B cell (primary cell): Measurements from ENCODE around the gene TTC13. TPM values are rescaled to one million over a fixed set of nuclear protein-coding genes. Genes with fewer than 3 reads are reported as not detected.

Experiments used
- ATAC-seq: fragments of 200-7000 bp; cut with Tn5 transposase; one replicate; pipeline ENCODE4 v1.10.0; 2021; ENCODE audit warnings: low read depth, mild to moderate bottlenecking, moderate number of reproducible peaks, moderate library complexity
- CTCF ChIA-PET: fragments of 350-600 bp; sonication (Branson Sonifier 250); formaldehyde crosslinking; loops from one replicate; lab custom pipeline; 2021; ENCODE audit warnings: antibody characterized with exemption, inconsistent platforms; lab: Charles Lee
- POLR2A ChIA-PET: fragments of 350-600 bp; sonication (Branson Sonifier 250); formaldehyde crosslinking; loops from one replicate; lab custom pipeline; 2021; ENCODE audit warnings: antibody characterized with exemption; lab: Charles Lee
- DNase-seq: peaks from one replicate; pipeline ENCODE4 v3.0.0; 2013
- H2AFZ ChIP-seq: 2 replicates; pipeline ENCODE4 v1.6.1; 2012; ENCODE audit warnings: mild to moderate bottlenecking, low read depth, low read length; ENCODE audit not compliant: insufficient read depth, poor library complexity, severe bottlenecking
- H3K27ac ChIP-seq, 2 donors: 1 replicate in 1 of 2; 2 replicates in 1 of 2; pipeline ENCODE4 v1.5.1; 2012 to 2013; ENCODE audit warnings: low read length in 2 of 2, mild to moderate bottlenecking in 2 of 2, moderate library complexity in 1 of 2
- H3K27me3 ChIP-seq, 4 experiments: fragments of 200-600 bp in 1 of 4; sonication (generic) in 1 of 4; replicated peaks in 1 of 4; 1 replicate in 2 of 4; 2 replicates in 2 of 4; pipeline versions ENCODE4 v1.6.1 to v1.7.0; 2013 to 2016; ENCODE audit warnings: low read length in 3 of 4, mild to moderate bottlenecking in 2 of 4, mixed read lengths in 1 of 4, moderate library complexity in 1 of 4; ENCODE audit not compliant: insufficient read depth in 4 of 4, control insufficient read depth in 3 of 4; ENCODE audit errors: control extremely low read depth in 1 of 4
- H3K36me3 ChIP-seq, 2 experiments: replicated peaks in 1 of 2; 1 replicate in 1 of 2; 2 replicates in 1 of 2; pipeline versions ENCODE4 v1.6.1 to v1.7.1; 2013; ENCODE audit warnings: low read length in 1 of 2; ENCODE audit not compliant: insufficient read depth in 2 of 2, control insufficient read depth in 1 of 2; ENCODE audit errors: control extremely low read depth in 1 of 2, extremely low read depth in 1 of 2
- H3K4me1 ChIP-seq, 2 donors: fragments of 200-600 bp in 1 of 2; sonication (generic) in 1 of 2; 1 replicate in 1 of 2; 2 replicates in 1 of 2; pipeline versions ENCODE4 v1.5.1 to v1.6.1; 2013 to 2017; ENCODE audit warnings: low read length in 2 of 2; ENCODE audit not compliant: control insufficient read depth in 2 of 2, insufficient read depth in 2 of 2
- H3K4me2 ChIP-seq: replicated peaks from 2 replicates; pipeline ENCODE3; 2012; ENCODE audit warnings: mild to moderate bottlenecking, low read depth, low read length; ENCODE audit not compliant: poor library complexity, severe bottlenecking
- H3K4me3 ChIP-seq, 5 experiments: fragments of 200-600 bp in 1 of 5; sonication (generic) in 1 of 5; 1 replicate in 3 of 5; 2 replicates in 2 of 5; pipeline versions ENCODE4 v1.5.1 to v1.7.0; 2011 to 2016; ENCODE audit warnings: low read length in 4 of 5, mild to moderate bottlenecking in 4 of 5, low read depth in 2 of 5, control low read depth in 1 of 5, moderate library complexity in 1 of 5; ENCODE audit not compliant: insufficient read depth in 1 of 5; ENCODE audit errors: control extremely low read depth in 1 of 5, extremely low read depth in 1 of 5
- H3K79me2 ChIP-seq: fragments of 200-600 bp; sonication (generic); one replicate; pipeline ENCODE4 v1.6.0; 2016; ENCODE audit warnings: low read length; ENCODE audit not compliant: control insufficient read depth, insufficient read depth
- H3K9ac ChIP-seq: fragments of 200-600 bp; sonication (generic); 2 replicates; pipeline ENCODE4 v1.6.1; 2017; ENCODE audit warnings: mild to moderate bottlenecking, low read length, moderate library complexity
- H3K9me3 ChIP-seq, 3 donors: one replicate each; pipeline versions ENCODE4 v1.6.1 to v1.7.1; 2013; ENCODE audit warnings: low read length in 2 of 3; ENCODE audit not compliant: control insufficient read depth in 2 of 3, insufficient read depth in 1 of 3; ENCODE audit errors: control extremely low read depth in 1 of 3
- H4K20me1 ChIP-seq: 2 replicates; pipeline ENCODE4 v1.6.0; 2012; ENCODE audit warnings: mild to moderate bottlenecking, low read length; ENCODE audit not compliant: insufficient read depth, control insufficient read depth, poor library complexity, severe bottlenecking
- H3K27ac Mint-ChIP-seq: one replicate; pipeline ENCODE4 v1.8.0; 2021; ENCODE audit warnings: mixed read lengths
- H3K27me3 Mint-ChIP-seq: one replicate; pipeline ENCODE4 v1.8.0; 2021; ENCODE audit warnings: mixed read lengths
- H3K4me1 Mint-ChIP-seq: one replicate; pipeline ENCODE4 v1.8.0; 2021; ENCODE audit warnings: mixed read lengths
- H3K4me3 Mint-ChIP-seq: one replicate; pipeline ENCODE4 v1.8.0; 2021; ENCODE audit warnings: mixed read lengths
- H3K9me3 Mint-ChIP-seq: one replicate; pipeline ENCODE4 v1.8.0; 2022; ENCODE audit warnings: mixed read lengths; ENCODE audit not compliant: insufficient read depth
- CTCF ChIP-seq: fragments of 200-600 bp; IDR thresholded peaks from one replicate; pipeline ENCODE4 v1.8.0; 2022; ENCODE audit warnings: antibody characterized with exemption, mild to moderate bottlenecking
- EZH2 ChIP-seq: IDR thresholded peaks from 2 replicates; pipeline ENCODE4 v1.6.1; 2012; ENCODE audit warnings: borderline replicate concordance, low read depth, mild to moderate bottlenecking, moderate library complexity, low read length; ENCODE audit not compliant: insufficient read depth, poor library complexity, severe bottlenecking
- WGBS: methylation state at CpG from one replicate; pipeline ENCODE4 v1.1.5; 2013; ENCODE audit warnings: missing lambda C conversion rate; ENCODE audit not compliant: insufficient coverage; 5-methylcytosine and 5-hydroxymethylcytosine counted together
- intact Hi-C: fragments of 100-400 bp; cut with micrococcal nuclease; formaldehyde crosslinking; loops from one replicate; pipeline ENCODE4 v1.10.0; 2022
- polyA plus RNA-seq: library from polyadenylated mRNA; depleted of rRNA; stranded (reverse); fragments of >200 nt; gene quantifications from 2 replicates; pipeline ENCODE4 v1.2.3, GENCODE V29; 2012
- total RNA-seq, 2 donors: library from RNA; stranded (reverse); fragments of 120-200 nt in 1 of 2; gene quantifications; 1 replicate in 1 of 2; 2 replicates in 1 of 2; pipeline versions ENCODE4 v1.2.3 to v1.2.4, GENCODE V29; 2013 to 2022

TTC13 gene
- total and polyA plus RNA-seq, 2 donors (not counting 1 experiment from before 2014, with no cell fraction given) = 33.9 to 55.0 TPM

- Mint-ChIP-seq H3K9me3 (no peaks in the 10 kb centered on the region), H3K4me1 (peaks cover 49% of the 10 kb centered on the region), H3K27ac (peak overlapping the region; percentile 77), H3K4me3 (no peak overlapping the region), H3K27me3 (no peaks in the 10 kb centered on the region)
- H3K4me3 ChIP-seq = no peak overlapping the region
- peaks cover 32% of the 10 kb centered on the region for H4K20me1 ChIP-seq
- POLR2A ChIA-PET = no interaction called here
- peaks cover 83% of the 10 kb centered on the region for H3K79me2 ChIP-seq
- CTCF ChIA-PET = interaction anchor here (0.9 to 1.1 kb wide), 2 partner anchors 12 to 120 kb away, joined by 3 to 4 read pairs; no protein-coding TSS in a partner anchor
- ATAC-seq = no peak
- H3K27me3 ChIP-seq = no peaks in the 10 kb centered on the region
- TF ChIP-seq EZH2 (no peak), CTCF (no peak)
- DNase-seq = no peak
- intact Hi-C loops = no loop called here
- no CpG with 5 or more reads among the region's 5 CpGs for WGBS
- H3K9me3 ChIP-seq = peaks cover 0 to 1% (median 0%) of the 10 kb centered on the region in 3 donors
- H3K4me1 ChIP-seq = peaks cover 25 to 39% of the 10 kb centered on the region in 2 donors
- peaks cover 0 to 3% of the 10 kb centered on the region in 2 experiments for H3K36me3 ChIP-seq
- no peak overlapping the region for H3K27ac ChIP-seq
- no peak overlapping the region for H2AFZ ChIP-seq
- no peak overlapping the region for H3K4me2 ChIP-seq
- no peak overlapping the region for H3K9ac ChIP-seq
These were observed 8.2 kb downstream of the TTC13 start for GRCh38 chr1:230970432-230970831.

DNA sequence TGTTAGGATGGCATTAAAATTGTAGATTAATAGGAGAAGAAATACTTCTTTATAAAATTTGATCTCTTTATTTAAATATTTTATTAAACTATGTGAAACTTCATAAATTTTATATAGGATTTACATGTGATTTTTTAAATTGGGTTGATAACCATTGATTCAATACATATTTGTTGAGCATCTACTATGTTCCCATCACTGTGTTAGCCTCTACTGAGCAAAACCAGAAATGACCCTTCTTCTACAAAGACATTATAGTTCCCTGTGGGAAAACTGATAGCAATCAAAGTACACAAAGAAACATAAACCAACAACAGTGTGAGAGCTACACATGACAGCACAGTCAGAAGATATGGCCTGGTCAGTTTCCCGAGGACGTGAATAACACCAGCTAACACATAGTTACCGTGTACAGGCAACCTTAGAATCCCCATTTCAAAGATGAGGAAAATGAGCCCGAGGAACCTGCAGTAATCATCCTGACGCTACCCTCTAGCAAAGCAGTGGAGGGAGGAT is 12.2 kb downstream of the TTC13 start:
- Histone ChIP-seq H3K27ac (no peak overlapping the region), H2AFZ (no peak overlapping the region), H3K79me2 (peaks cover 94% of the 10 kb centered on the region), H3K27me3 (no peaks in the 10 kb centered on the region), H3K4me1 (peaks cover 7 to 14% of the 10 kb centered on the region in 2 donors), H4K20me1 (peaks cover 41% of the 10 kb centered on the region), H3K4me3 (no peak overlapping the region), H3K36me3 (peaks cover 2 to 5% of the 10 kb centered on the region in 2 experiments), H3K4me2 (no peak overlapping the region), H3K9me3 (peaks cover 0 to 1% (median 0%) of the 10 kb centered on the region in 3 donors), H3K9ac (no peak overlapping the region)
- no peaks in the 10 kb centered on the region for H3K27me3 Mint-ChIP-seq
- peaks cover 44% of the 10 kb centered on the region for H3K4me1 Mint-ChIP-seq
- no peak overlapping the region for H3K27ac Mint-ChIP-seq
- TF ChIP-seq CTCF = no peak
- TF ChIP-seq EZH2 = no peak
- CTCF ChIA-PET = interaction anchor here (0.7 to 2.6 kb wide), 2 partner anchors 10 to 13 kb away, joined by 3 to 6 read pairs; partner anchors contain the start of genes ARV1 and TTC13
- POLR2A ChIA-PET = no interaction called here
- intact Hi-C loops = no loop called here
- DNase-seq (no peak), ATAC-seq (no peak)
- WGBS = 100% methylated on average over 2 of the region's 5 CpGs
- no peaks in the 10 kb centered on the region for H3K9me3 Mint-ChIP-seq
- H3K4me3 Mint-ChIP-seq = no peak overlapping the region
